Neural cell (in vitro differentiated cells): ENCODE measurements around the gene PDLIM1. TPM values are rescaled to one million over a fixed set of nuclear protein-coding genes. Genes with fewer than 3 reads are reported as not detected.

Experiments used
- H2AFZ ChIP-seq: fragments of 200-600, 300-800 bp; sonication (generic), shearing (Covaris generic); 2 replicates; pipeline ENCODE4 v1.6.0; 2014; ENCODE audit warnings: low read depth, mild to moderate bottlenecking, antibody characterized with exemption, low read length, moderate library complexity
- H3F3A ChIP-seq: fragments of 200-600 bp; shearing (Covaris generic); 2 replicates; pipeline ENCODE4 v1.6.1; 2016; ENCODE audit warnings: mild to moderate bottlenecking, moderate library complexity, mixed read lengths, antibody characterized with exemption, low read length; ENCODE audit not compliant: insufficient read depth, poor library complexity, severe bottlenecking
- H3K27ac ChIP-seq: fragments of 200-600, 300-800 bp; sonication (generic), shearing (Covaris generic); 2 replicates; pipeline ENCODE4 v1.5.1; 2014; ENCODE audit warnings: mild to moderate bottlenecking, low read length, moderate library complexity
- H3K27me3 ChIP-seq: fragments of 300-800, 200-600 bp; sonication (generic), shearing (Covaris generic); 2 replicates; pipeline ENCODE4 v1.6.0; 2014; ENCODE audit warnings: mild to moderate bottlenecking, low read depth, low read length, moderate library complexity; ENCODE audit not compliant: insufficient read depth
- H3K36me3 ChIP-seq: fragments of 300-800, 200-600 bp; sonication (generic), shearing (Covaris generic); 2 replicates; pipeline ENCODE4 v1.5.1; 2014; ENCODE audit warnings: mild to moderate bottlenecking, antibody characterized with exemption, low read length, moderate library complexity; ENCODE audit not compliant: insufficient read depth
- H3K4me2 ChIP-seq: fragments of 300-800, 200-600 bp; sonication (generic), shearing (Covaris generic); 2 replicates; pipeline ENCODE4 v1.6.0; 2014; ENCODE audit warnings: mild to moderate bottlenecking, low read length
- H3K4me3 ChIP-seq: fragments of 300-800, 200-600 bp; sonication (generic), shearing (Covaris generic); 2 replicates; pipeline ENCODE4 v1.5.1; 2014; ENCODE audit warnings: mild to moderate bottlenecking, low read length, moderate library complexity
- H3K79me2 ChIP-seq: fragments of 200-600 bp; shearing (Covaris generic); replicated peaks from 2 replicates; pipeline ENCODE4 v1.6.0; 2014; ENCODE audit warnings: mild to moderate bottlenecking, low read length, moderate library complexity; ENCODE audit not compliant: insufficient read depth
- H3K9ac ChIP-seq: fragments of 300-800, 200-600 bp; sonication (generic), shearing (Covaris generic); 2 replicates; pipeline ENCODE4 v1.6.1; 2016; ENCODE audit warnings: mild to moderate bottlenecking, low read length, mixed read lengths
- H3K9me2 ChIP-seq: fragments of 200-600 bp; shearing (Covaris generic); 2 replicates; pipeline ENCODE4 v1.6.1; 2016; ENCODE audit warnings: mild to moderate bottlenecking, low read length, mixed read lengths; ENCODE audit not compliant: insufficient read depth
- H3K9me3 ChIP-seq: fragments of 200-600, 300-800 bp; sonication (generic), shearing (Covaris generic); 2 replicates; pipeline ENCODE4 v1.6.1; 2016; ENCODE audit warnings: mild to moderate bottlenecking, mixed run types, low read length, moderate library complexity, mixed read lengths
- H4K20me1 ChIP-seq: fragments of 200-600 bp; shearing (Covaris generic); 2 replicates; pipeline ENCODE4 v1.6.1; 2016; ENCODE audit warnings: mild to moderate bottlenecking, mixed run types; ENCODE audit not compliant: insufficient read depth
- EP300 ChIP-seq: fragments of 450-650 bp; conservative IDR thresholded peaks from 2 replicates; pipeline ENCODE4 v1.6.1; 2014; ENCODE audit warnings: antibody characterized with exemption, mild to moderate bottlenecking, moderate library complexity; ENCODE audit not compliant: poor library complexity, severe bottlenecking
- EZH2 ChIP-seq: fragments of 200-600, 300-800 bp; shearing (Covaris generic), sonication (generic); IDR thresholded peaks from 2 replicates; pipeline ENCODE4 v1.6.1; 2014; ENCODE audit warnings: antibody characterized with exemption, low read length, borderline replicate concordance, mild to moderate bottlenecking; ENCODE audit not compliant: insufficient read depth, poor library complexity, severe bottlenecking
- MXI1 ChIP-seq: fragments of 450-650 bp; conservative IDR thresholded peaks from 2 replicates; pipeline ENCODE4 v1.6.1; 2014; ENCODE audit warnings: antibody characterized with exemption, mild to moderate bottlenecking; ENCODE audit not compliant: poor library complexity, severe bottlenecking
- POLR2AphosphoS5 ChIP-seq: IDR thresholded peaks from 2 replicates; pipeline ENCODE4 v1.6.1; 2012
- RAD21 ChIP-seq: fragments of 450-650 bp; conservative IDR thresholded peaks from 2 replicates; pipeline ENCODE4 v1.6.1; 2014; ENCODE audit warnings: antibody characterized with exemption, mild to moderate bottlenecking, moderate library complexity
- SMC3 ChIP-seq: fragments of 450-650 bp; conservative IDR thresholded peaks from 2 replicates; pipeline ENCODE4 v1.6.1; 2014; ENCODE audit warnings: antibody characterized with exemption, mild to moderate bottlenecking, moderate library complexity; ENCODE audit not compliant: poor library complexity
- TAF1 ChIP-seq: IDR thresholded peaks from 2 replicates; pipeline ENCODE4 v1.6.1; 2012; ENCODE audit warnings: low read depth
- polyA plus RNA-seq: library from polyadenylated mRNA; depleted of rRNA; stranded (reverse); fragments of >200 nt; gene quantifications from 2 replicates; pipeline ENCODE4 v1.2.3, GENCODE V29; 2014
- TF ChIP-seq, protein P1 (sequence below): fragments of 450-650 bp; IDR thresholded peaks from 2 replicates; pipeline ENCODE4 v1.5.1; 2014; ENCODE audit warnings: antibody characterized with exemption, mild to moderate bottlenecking, moderate library complexity; ENCODE audit not compliant: poor library complexity, severe bottlenecking
- TF ChIP-seq, protein P2 (sequence below): IDR thresholded peaks from 2 replicates; pipeline ENCODE4 v1.6.1; 2012; ENCODE audit warnings: borderline replicate concordance

PDLIM1 gene
- polyA plus RNA-seq, 1 donor from 2014 or later, result 1.0 TPM

DNA sequence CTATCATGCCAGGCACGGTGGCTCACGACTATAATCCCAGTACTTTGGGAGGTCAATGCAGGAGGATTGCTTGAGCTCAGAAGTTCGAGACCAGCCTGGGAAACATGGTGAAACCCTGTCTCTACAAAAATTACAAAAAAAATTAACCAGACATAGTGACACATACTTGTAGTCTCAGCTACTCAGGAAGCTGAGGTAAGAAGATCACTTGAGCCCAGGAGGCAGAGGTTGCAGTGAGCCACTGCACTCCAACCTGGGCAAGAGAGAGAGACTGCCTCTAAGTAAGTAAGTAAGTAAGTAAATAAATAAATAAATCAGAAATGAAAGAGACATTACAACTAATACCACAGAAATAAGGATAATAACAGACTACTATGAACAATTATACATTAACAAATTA lies 36.2 kb downstream of the PDLIM1 start:
- Histone ChIP-seq H3K27ac (no peak overlapping the region), H3K4me2 (no peak overlapping the region), H2AFZ (no peak overlapping the region), H3F3A (no peaks in the 10 kb centered on the region), H3K27me3 (no peaks in the 10 kb centered on the region), H3K9me2 (no peaks in the 10 kb centered on the region), H3K36me3 (no peaks in the 10 kb centered on the region), H3K4me3 (no peak overlapping the region), H3K79me2 (no peaks in the 10 kb centered on the region), H4K20me1 (no peaks in the 10 kb centered on the region), H3K9me3 (no peaks in the 10 kb centered on the region), H3K9ac (no peak overlapping the region)
- TF ChIP-seq SMC3 (no peak), POLR2AphosphoS5 (no peak), RAD21 (no peak), EP300 (no peak), MXI1 (no peak), TAF1 (no peak), EZH2 (no peak)
- TF ChIP-seq, protein P1, sequence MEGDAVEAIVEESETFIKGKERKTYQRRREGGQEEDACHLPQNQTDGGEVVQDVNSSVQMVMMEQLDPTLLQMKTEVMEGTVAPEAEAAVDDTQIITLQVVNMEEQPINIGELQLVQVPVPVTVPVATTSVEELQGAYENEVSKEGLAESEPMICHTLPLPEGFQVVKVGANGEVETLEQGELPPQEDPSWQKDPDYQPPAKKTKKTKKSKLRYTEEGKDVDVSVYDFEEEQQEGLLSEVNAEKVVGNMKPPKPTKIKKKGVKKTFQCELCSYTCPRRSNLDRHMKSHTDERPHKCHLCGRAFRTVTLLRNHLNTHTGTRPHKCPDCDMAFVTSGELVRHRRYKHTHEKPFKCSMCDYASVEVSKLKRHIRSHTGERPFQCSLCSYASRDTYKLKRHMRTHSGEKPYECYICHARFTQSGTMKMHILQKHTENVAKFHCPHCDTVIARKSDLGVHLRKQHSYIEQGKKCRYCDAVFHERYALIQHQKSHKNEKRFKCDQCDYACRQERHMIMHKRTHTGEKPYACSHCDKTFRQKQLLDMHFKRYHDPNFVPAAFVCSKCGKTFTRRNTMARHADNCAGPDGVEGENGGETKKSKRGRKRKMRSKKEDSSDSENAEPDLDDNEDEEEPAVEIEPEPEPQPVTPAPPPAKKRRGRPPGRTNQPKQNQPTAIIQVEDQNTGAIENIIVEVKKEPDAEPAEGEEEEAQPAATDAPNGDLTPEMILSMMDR, result no peak
- TF ChIP-seq, protein P2, sequence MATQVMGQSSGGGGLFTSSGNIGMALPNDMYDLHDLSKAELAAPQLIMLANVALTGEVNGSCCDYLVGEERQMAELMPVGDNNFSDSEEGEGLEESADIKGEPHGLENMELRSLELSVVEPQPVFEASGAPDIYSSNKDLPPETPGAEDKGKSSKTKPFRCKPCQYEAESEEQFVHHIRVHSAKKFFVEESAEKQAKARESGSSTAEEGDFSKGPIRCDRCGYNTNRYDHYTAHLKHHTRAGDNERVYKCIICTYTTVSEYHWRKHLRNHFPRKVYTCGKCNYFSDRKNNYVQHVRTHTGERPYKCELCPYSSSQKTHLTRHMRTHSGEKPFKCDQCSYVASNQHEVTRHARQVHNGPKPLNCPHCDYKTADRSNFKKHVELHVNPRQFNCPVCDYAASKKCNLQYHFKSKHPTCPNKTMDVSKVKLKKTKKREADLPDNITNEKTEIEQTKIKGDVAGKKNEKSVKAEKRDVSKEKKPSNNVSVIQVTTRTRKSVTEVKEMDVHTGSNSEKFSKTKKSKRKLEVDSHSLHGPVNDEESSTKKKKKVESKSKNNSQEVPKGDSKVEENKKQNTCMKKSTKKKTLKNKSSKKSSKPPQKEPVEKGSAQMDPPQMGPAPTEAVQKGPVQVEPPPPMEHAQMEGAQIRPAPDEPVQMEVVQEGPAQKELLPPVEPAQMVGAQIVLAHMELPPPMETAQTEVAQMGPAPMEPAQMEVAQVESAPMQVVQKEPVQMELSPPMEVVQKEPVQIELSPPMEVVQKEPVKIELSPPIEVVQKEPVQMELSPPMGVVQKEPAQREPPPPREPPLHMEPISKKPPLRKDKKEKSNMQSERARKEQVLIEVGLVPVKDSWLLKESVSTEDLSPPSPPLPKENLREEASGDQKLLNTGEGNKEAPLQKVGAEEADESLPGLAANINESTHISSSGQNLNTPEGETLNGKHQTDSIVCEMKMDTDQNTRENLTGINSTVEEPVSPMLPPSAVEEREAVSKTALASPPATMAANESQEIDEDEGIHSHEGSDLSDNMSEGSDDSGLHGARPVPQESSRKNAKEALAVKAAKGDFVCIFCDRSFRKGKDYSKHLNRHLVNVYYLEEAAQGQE, result no peak

DNA sequence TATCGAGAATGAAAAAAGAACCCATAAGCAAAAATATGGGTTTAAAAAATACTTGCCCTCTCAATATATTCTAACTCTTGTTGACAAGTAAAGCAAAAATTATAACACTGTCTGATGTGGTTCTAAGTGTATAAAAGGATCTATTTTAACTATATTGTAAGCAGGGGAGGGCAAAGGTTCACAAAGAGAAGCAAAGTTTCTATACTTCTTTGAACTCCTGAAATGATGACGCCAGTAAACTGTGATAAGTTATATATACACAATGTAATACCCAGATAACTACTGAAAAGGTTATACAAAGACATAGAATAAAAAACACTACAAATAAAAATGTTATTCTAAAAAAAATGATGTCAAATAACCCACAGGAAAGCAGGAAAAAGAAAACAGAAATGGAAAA lies 37.1 kb downstream of the PDLIM1 start:
- Histone ChIP-seq H3K4me2 (no peak overlapping the region), H3K9me2 (no peaks in the 10 kb centered on the region), H4K20me1 (no peaks in the 10 kb centered on the region), H3K79me2 (no peaks in the 10 kb centered on the region), H3F3A (no peaks in the 10 kb centered on the region), H3K27me3 (no peaks in the 10 kb centered on the region), H3K4me3 (no peak overlapping the region), H2AFZ (no peak overlapping the region), H3K9ac (no peak overlapping the region), H3K27ac (no peak overlapping the region), H3K36me3 (no peaks in the 10 kb centered on the region), H3K9me3 (no peaks in the 10 kb centered on the region)
- no peak for TF ChIP-seq EZH2
- TF ChIP-seq, protein P2, result no peak
- no peak for TF ChIP-seq MXI1
- TF ChIP-seq TAF1, result no peak
- TF ChIP-seq EP300, result no peak
- no peak for TF ChIP-seq RAD21
- no peak for TF ChIP-seq POLR2AphosphoS5
- TF ChIP-seq, protein P1, result no peak
- TF ChIP-seq SMC3, result no peak
